ENCODE results near the gene CA7. TPM values are rescaled to one million over a fixed set of nuclear protein-coding genes. Genes with fewer than 3 reads are reported as not detected.

The CA7 gene
- total RNA-seq, 1 experiment from 2014 or later: not detected

DNA sequence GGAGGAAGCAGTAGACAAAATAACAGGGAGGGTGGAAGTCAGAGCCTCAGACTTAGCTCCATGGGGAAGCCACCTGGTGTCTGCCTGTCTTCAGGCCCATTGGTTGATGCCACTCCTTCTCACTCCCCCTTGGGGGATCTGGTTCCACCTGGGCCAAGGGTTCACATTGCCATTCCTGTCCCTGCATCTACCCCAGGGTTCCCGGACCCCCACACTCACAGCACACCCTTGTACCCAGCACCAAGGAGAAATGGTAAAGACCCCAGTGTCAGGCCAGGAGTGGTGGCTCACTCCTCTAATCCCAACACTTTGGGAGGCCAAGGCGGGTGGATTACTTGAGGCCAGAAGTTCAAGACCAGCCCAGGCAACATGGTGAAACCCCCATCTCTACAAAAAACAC is 1.0 kb upstream of the CA7 start:
- DNase-seq (ENCODE audit: low read depth, low spot score): no peak

DNA sequence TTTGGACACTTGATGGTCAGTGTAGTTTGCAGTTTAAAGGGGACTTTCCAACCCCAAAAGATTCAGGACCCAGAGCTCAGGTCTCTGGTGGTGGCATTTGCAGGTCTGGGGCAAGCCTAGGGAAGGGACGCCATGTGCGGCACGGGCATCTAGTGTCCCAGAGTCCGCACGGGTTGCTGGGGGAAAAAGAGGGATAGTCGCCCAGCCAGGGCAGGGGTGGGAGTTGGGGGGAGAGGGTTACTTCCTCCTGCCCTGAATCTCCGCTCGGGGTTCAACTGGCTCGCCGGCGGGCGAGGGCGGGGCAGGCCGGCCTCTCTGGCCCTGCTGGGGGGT is 239 bp upstream of the CA7 start:
- in situ Hi-C loops (cut with HindIII; ENCODE audit: low pct_unique_long_range_greater_than_20kb, low sequenced_read_pairs): no loop called here

More for the DNA sequence above, 1.0 kb upstream of the CA7 start:
- in situ Hi-C loops (cut with HindIII; ENCODE audit: low pct_unique_long_range_greater_than_20kb, low sequenced_read_pairs): no loop called here

GRCh38 chr16:66845080-66845410 is 831 bp downstream of the CA7 start:
- in situ Hi-C loops (cut with HindIII; ENCODE audit: low pct_unique_long_range_greater_than_20kb, low sequenced_read_pairs): no loop called here
- DNase-seq (ENCODE audit: low read depth, low spot score): no peak

More for the DNA sequence above, 239 bp upstream of the CA7 start:
- no peak for DNase-seq (ENCODE audit: low read depth, low spot score)

DNA sequence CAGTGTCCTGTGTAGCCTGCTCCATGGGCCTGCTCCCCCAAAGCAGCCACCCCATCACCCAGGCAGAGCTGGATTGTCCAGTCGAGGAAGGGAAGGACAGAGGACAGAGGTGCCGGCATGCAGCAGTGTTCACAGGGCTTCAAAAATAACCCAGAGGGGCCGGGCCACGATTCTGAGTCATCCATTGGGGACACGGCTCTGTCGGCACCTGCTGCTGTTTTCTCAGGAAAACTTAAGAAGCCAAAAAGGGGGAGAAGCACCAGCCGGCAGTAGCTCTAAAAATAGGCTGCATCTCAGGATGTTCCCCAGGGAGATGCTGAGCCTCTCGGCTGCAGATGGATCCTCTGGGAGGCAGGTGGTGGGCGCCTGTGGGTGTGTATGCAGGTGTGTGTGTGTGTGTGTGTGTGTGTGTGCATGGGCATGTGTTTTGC is 1.6 kb downstream of the CA7 start:
- in situ Hi-C loops (cut with HindIII; ENCODE audit: low pct_unique_long_range_greater_than_20kb, low sequenced_read_pairs): no loop called here
- DNase-seq (ENCODE audit: low read depth, low spot score): no peak

GRCh38 chr16:66846266-66846665 is 2.1 kb downstream of the CA7 start:
- DNase-seq (ENCODE audit: low read depth, low spot score): no peak
- in situ Hi-C loops (cut with HindIII; ENCODE audit: low pct_unique_long_range_greater_than_20kb, low sequenced_read_pairs): no loop called here

DNA sequence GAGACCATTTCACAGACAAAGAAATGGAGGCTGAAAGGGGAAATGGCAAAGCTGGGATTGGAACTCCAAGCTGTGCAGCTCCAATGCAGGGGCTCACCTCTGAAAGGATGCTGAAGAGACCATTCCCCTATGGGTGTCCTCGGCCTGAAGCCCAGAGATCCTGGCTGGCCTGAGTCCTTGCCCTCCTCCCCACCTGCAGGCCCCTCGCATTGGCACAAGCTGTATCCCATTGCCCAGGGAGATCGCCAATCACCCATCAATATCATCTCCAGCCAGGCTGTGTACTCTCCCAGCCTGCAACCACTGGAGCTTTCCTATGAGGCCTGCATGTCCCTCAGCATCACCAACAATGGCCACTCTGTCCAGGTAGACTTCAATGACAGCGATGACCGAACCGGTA is 2.6 kb downstream of the CA7 start:
- in situ Hi-C loops (cut with HindIII; ENCODE audit: low pct_unique_long_range_greater_than_20kb, low sequenced_read_pairs): no loop called here

GRCh38 chr16:66847533-66848067 is 3.4 kb downstream of the CA7 start:
- in situ Hi-C loops (cut with HindIII; ENCODE audit: low pct_unique_long_range_greater_than_20kb, low sequenced_read_pairs): no loop called here
- no peak for DNase-seq (ENCODE audit: low read depth, low spot score)

More for the DNA sequence above, 2.6 kb downstream of the CA7 start:
- no peak for DNase-seq (ENCODE audit: low read depth, low spot score)

DNA sequence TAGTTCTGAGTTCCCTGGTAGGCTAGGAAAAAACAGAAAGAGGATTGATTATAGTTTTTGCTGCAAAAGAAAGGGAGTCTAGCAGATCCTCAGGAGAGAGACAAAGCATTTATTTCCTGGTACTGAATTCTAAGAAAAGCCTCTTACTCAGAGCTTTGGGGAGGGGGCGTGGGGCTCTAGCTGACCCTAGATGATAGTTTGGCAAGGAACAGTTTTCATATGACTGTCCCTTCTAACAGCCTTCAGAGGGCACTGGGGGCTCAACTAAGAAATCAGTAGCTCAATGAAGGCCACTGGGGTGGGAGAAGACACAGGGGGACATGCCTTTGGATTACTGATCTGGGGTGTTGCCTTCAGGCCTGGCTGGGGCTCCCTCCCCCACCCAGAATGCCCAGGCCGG is 4.0 kb downstream of the CA7 start:
- no peak for DNase-seq (ENCODE audit: low read depth, low spot score)
- in situ Hi-C loops (cut with HindIII; ENCODE audit: low pct_unique_long_range_greater_than_20kb, low sequenced_read_pairs): no loop called here

GRCh38 chr16:66849021-66849420 is 4.8 kb downstream of the CA7 start:
- no peak for DNase-seq (ENCODE audit: low read depth, low spot score)
- in situ Hi-C loops (cut with HindIII; ENCODE audit: low pct_unique_long_range_greater_than_20kb, low sequenced_read_pairs): no loop called here

- in situ Hi-C loops (cut with HindIII; ENCODE audit: low pct_unique_long_range_greater_than_20kb, low sequenced_read_pairs): no loop called here
- DNase-seq (ENCODE audit: low read depth, low spot score): no peak
Measured at GRCh38 chr16:66849549-66849948, 5.3 kb downstream of the CA7 start.

DNA sequence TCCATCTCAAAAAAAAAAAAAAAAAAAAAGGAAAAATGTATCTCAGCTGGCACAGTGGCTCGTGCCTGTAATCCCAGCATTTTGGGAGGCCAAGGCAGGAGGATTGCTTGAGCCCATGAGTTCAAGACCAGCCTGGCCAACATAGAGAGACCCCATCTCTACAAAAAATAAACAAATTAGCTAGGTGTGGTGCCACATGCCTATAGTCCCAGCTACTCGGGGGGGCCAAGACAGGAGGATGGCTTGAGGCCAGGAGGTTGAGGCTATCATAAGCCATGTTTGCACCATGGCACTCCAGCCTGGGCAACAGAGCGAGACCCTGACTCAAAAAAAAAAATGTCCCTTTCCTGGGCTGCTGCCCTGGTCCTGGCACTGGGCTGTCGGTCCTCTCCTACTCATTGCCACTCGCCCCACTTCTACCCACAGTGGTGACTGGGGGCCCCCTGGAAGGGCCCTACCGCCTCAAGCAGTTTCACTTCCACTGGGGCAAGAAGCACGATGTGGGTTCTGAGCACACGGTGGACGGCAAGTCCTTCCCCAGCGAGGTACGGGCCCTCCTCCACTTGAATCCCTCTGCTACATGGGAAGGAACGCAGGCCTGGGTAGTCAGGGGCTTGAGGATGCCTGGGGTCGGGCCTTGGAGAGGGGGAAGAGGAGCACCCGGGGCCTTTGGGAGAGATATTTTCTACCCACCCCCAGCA is 6.1 kb downstream of the CA7 start:
- no peak for DNase-seq (ENCODE audit: low read depth, low spot score)
- in situ Hi-C loops (cut with HindIII; ENCODE audit: low pct_unique_long_range_greater_than_20kb, low sequenced_read_pairs): no loop called here

DNA sequence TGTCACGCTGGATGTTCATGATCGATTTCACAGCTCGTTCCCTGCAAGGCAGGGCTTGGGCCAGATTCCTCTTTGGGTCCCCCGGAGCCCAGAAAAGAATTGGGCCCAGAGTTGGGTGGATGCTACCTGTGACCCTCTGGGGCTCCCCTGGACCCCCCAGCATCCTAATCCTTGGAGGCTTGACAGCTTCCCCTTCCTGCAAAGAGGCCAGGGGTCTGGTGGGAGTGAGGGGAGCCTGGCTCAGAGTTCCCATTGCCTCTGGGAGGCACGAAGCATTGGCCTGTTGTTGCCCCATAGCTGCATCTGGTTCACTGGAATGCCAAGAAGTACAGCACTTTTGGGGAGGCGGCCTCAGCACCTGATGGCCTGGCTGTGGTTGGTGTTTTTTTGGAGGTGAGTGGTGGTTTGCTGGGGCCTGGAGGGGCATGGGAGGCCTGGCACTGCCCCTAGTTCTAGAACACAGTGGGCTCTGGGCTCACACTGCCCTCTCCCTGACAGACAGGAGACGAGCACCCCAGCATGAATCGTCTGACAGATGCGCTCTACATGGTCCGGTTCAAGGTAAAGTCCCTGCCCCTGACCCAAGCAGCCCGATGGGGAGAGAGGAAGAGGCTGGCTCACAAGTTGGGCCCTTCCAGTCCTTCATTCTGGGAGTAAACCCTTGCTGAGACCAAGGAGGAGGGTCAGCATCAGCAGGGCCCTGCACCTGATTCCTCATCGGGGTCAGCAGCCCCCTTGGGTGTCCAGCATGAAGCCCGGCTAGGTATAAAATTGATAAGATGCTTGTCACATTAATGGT is 7.2 kb downstream of the CA7 start:
- in situ Hi-C loops (cut with HindIII; ENCODE audit: low pct_unique_long_range_greater_than_20kb, low sequenced_read_pairs): no loop called here

GRCh38 chr16:66853261-66854139 is 9.3 kb downstream of the CA7 start:
- in situ Hi-C loops (cut with HindIII; ENCODE audit: low pct_unique_long_range_greater_than_20kb, low sequenced_read_pairs): no loop called here
- no peak for DNase-seq (ENCODE audit: low read depth, low spot score)

More for the DNA sequence above, 7.2 kb downstream of the CA7 start:
- no peak for DNase-seq (ENCODE audit: low read depth, low spot score)

- in situ Hi-C loops (cut with HindIII; ENCODE audit: low pct_unique_long_range_greater_than_20kb, low sequenced_read_pairs): no loop called here
- no peak for DNase-seq (ENCODE audit: low read depth, low spot score)
Measured at GRCh38 chr16:66856184-66856730, 12.0 kb downstream of the CA7 start.

- DNase-seq (ENCODE audit: low read depth, low spot score): no peak
- in situ Hi-C loops (cut with HindIII; ENCODE audit: low pct_unique_long_range_greater_than_20kb, low sequenced_read_pairs): no loop called here
Measured at GRCh38 chr16:66856801-66857200, 12.6 kb downstream of the CA7 start.

- DNase-seq (ENCODE audit: low read depth, low spot score): no peak
- in situ Hi-C loops (cut with HindIII; ENCODE audit: low pct_unique_long_range_greater_than_20kb, low sequenced_read_pairs): no loop called here
Measured at GRCh38 chr16:66857437-66857836, 13.2 kb downstream of the CA7 start.

DNA sequence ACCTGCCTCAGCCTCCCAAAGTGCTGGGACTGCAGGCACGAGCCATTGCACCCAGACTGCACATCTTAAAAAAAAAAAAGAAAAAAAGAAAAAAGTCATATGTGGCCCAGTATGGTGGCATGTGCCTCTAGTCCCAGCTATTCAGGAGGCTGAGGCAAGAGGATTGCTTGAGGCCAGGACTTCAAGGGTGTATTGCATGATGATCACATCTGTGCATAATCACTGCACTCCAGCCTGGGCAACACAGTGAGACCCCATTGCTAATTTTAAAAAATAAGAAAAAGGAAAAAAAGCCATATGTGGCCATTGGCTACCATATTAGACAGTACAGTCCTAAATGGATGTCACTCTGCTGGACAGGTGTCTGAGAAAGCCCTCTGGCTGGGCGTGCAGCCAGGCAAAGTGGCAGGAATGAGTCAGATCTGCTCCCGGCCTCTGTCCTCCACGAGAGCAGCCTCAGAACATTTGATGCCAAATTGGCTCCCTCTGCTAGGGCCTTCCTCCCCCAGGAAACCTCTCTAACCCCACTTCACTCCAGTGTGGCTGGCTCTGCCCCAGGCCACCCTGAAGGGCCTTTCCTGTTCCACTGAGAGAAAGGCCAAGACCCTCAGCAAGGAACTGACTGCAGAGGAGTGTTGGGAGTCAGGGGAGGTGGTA is 14.7 kb downstream of the CA7 start:
- in situ Hi-C loops (cut with HindIII; ENCODE audit: low pct_unique_long_range_greater_than_20kb, low sequenced_read_pairs): no loop called here
- DNase-seq (ENCODE audit: low read depth, low spot score): no peak
